HCT116 (cell line): ENCODE data around the gene POLR3GL.

Experiments used
- CTCF ChIP-seq, 3 experiments: fragments of 200-600 bp in 1 of 3; sonication (generic) in 1 of 3; IDR thresholded peaks in 2 of 3; conservative IDR thresholded peaks in 1 of 3; 2 replicates each; pipeline ENCODE4 v1.5.1; 2012 to 2017; ENCODE audit warnings: low read depth in 2 of 3, low read length in 2 of 3, antibody characterized with exemption in 1 of 3, borderline replicate concordance in 1 of 3, control low read depth in 1 of 3, mild to moderate bottlenecking in 1 of 3, mixed read lengths in 1 of 3, mixed run types in 1 of 3, moderate library complexity in 1 of 3; ENCODE audit not compliant: insufficient read depth in 1 of 3
- EGR1 ChIP-seq: IDR thresholded peaks from 2 replicates; pipeline ENCODE4 v1.6.1; 2012; ENCODE audit warnings: low read depth
- ELF1 ChIP-seq: IDR thresholded peaks from 2 replicates; pipeline ENCODE4 v1.6.1; 2012; ENCODE audit warnings: low read depth, borderline replicate concordance
- EZH2 ChIP-seq: fragments of 200-600 bp; sonication (generic); IDR thresholded peaks from 2 replicates; pipeline ENCODE4 v1.6.1; 2017; ENCODE audit warnings: antibody characterized with exemption, mixed run types
- POLR2A ChIP-seq: IDR thresholded peaks from 2 replicates; pipeline ENCODE4 v1.7.0; 2011; ENCODE audit warnings: borderline replicate concordance; ENCODE audit not compliant: insufficient read depth, insufficient read length; ENCODE audit errors: extremely low read depth
- POLR2AphosphoS5 ChIP-seq: IDR thresholded peaks from 2 replicates; pipeline ENCODE4 v1.6.1; 2011; ENCODE audit warnings: mild to moderate bottlenecking, low read depth, low read length, moderate library complexity
- RAD21 ChIP-seq: IDR thresholded peaks from 2 replicates; pipeline ENCODE4 v1.6.1; 2012; ENCODE audit warnings: low read depth, mild to moderate bottlenecking
- SRF ChIP-seq: IDR thresholded peaks from 2 replicates; pipeline ENCODE4 v1.6.1; 2012; ENCODE audit warnings: low read depth
- ZNF274 ChIP-seq: fragments of 200-500 bp; sonication (Bioruptor generic); IDR thresholded peaks from 2 replicates; pipeline ENCODE4 v1.6.1; 2014; ENCODE audit warnings: mild to moderate bottlenecking, low read depth, low read length, inconsistent platforms

- TF ChIP-seq CTCF (IDR thresholded peaks at IDR 0.05 in 2 of 3, conservative IDR thresholded peaks at IDR 0.05 in 1 of 3; ENCODE audit: borderline replicate concordance in 1 of 3, insufficient read depth in 1 of 3, low read depth in 2 of 3, low read length in 2 of 3) (no peak), POLR2AphosphoS5 (no peak), SRF (no peak), POLR2A (no peak), ELF1 (no peak), EZH2 (no peak), RAD21 (no peak), EGR1 (no peak), ZNF274 (no peak)
Observed at GRCh38 chr1:145995148-145995881, 30.8 kb downstream of the POLR3GL start.
